GM19193 (cell line): ENCODE results near the gene MYL5.

Source experiments
- POLR2A ChIP-seq: IDR thresholded peaks from 4 replicates; pipeline ENCODE4 v1.6.1; 2011; ENCODE audit not compliant: insufficient read depth, insufficient read length; ENCODE audit errors: extremely low read depth

The MYL5 gene

GRCh38 chr4:653080-653821 is 21.1 kb upstream of the MYL5 start:
- TF ChIP-seq POLR2A = no peak

- TF ChIP-seq POLR2A = no peak
Measured at GRCh38 chr4:653831-654502, 20.4 kb upstream of the MYL5 start.

GRCh38 chr4:654503-654845 is 19.9 kb upstream of the MYL5 start:
- no peak for TF ChIP-seq POLR2A

- TF ChIP-seq POLR2A = no peak
Measured at GRCh38 chr4:654871-655463, 19.4 kb upstream of the MYL5 start.

- no peak for TF ChIP-seq POLR2A
Measured at GRCh38 chr4:655464-656151, 18.7 kb upstream of the MYL5 start.

- TF ChIP-seq POLR2A = no peak
Measured at GRCh38 chr4:656436-657337, 17.7 kb upstream of the MYL5 start.

- TF ChIP-seq POLR2A = no peak
Measured at GRCh38 chr4:657338-657833, 17.0 kb upstream of the MYL5 start.

- no peak for TF ChIP-seq POLR2A
Measured at GRCh38 chr4:657834-658667, 16.3 kb upstream of the MYL5 start.

- no peak for TF ChIP-seq POLR2A
Measured at GRCh38 chr4:658681-659667, 15.4 kb upstream of the MYL5 start.

GRCh38 chr4:659851-660250 is 14.5 kb upstream of the MYL5 start:
- no peak for TF ChIP-seq POLR2A

- TF ChIP-seq POLR2A = no peak
Measured at GRCh38 chr4:660401-660800, 13.9 kb upstream of the MYL5 start.

GRCh38 chr4:661231-661630 is 13.1 kb upstream of the MYL5 start:
- no peak for TF ChIP-seq POLR2A
